K562 (cell line): ENCODE data around the gene PI4K2A. TPM values are rescaled to one million over a fixed set of nuclear protein-coding genes. Genes with fewer than 3 reads are reported as not detected.

Experiments used
- ATAC-seq: fragments of 200-7000 bp; cut with Tn5 transposase; 3 replicates; pipeline ENCODE4 v1.9.1; 2020; ENCODE audit warnings: moderate library complexity
- BruUV-seq: library from RNA; stranded (reverse); fragments of 400-500 nt; replicated peaks from 2 replicates; lab custom pipeline; 2021; lab: Mats Ljungman, UMichigan
- CTCF ChIA-PET: fragments of 300-600 bp; formaldehyde crosslinking; extraction: SDS; loops from one replicate; lab custom pipeline; 2021; ENCODE audit warnings: low intra/inter-chr PET ratio; lab: Yijun Ruan, JAX
- POLR2A ChIA-PET: fragments of 300-600, 350-650 bp; sonication (Branson Sonifier 250); formaldehyde crosslinking; extraction: SDS; loops from one replicate; lab custom pipeline; 2021; ENCODE audit warnings: antibody characterized with exemption, inconsistent platforms; lab: Yijun Ruan, JAX
- DNase-seq, 4 experiments: peaks; one replicate each; pipeline versions ENCODE4 v3.0.0 to v3.0.0-alpha.2; 2011 to 2018; ENCODE audit warnings: low spot score in 3 of 4, mixed read lengths in 3 of 4; ENCODE audit errors: extremely low read depth in 1 of 4
- FAIRE-seq: peaks from 2 replicates; lab custom pipeline; 2011; peaks lifted over from hg19 to GRCh38; lab: Jason Lieb, UNC
- H2AFZ ChIP-seq: 2 replicates; pipeline ENCODE4 v1.6.0; 2011; ENCODE audit warnings: low read depth, low read length, control low read depth, inconsistent platforms
- H3K27ac ChIP-seq: fragments of 200-600 bp; 3 replicates; pipeline ENCODE4 v1.8.0; 2011; ENCODE audit warnings: low read depth, mild to moderate bottlenecking, control low read depth, inconsistent platforms, low read length, moderate library complexity, mixed read lengths; ENCODE audit errors: extremely low read depth
- H3K27me3 ChIP-seq, 2 experiments: fragments of 300-600 bp in 1 of 2; 2 replicates in 1 of 2; 3 replicates in 1 of 2; pipeline versions ENCODE4 v1.6.0 to v1.8.0; 2011; ENCODE audit warnings: inconsistent platforms in 2 of 2, low read length in 2 of 2, mild to moderate bottlenecking in 1 of 2, mixed read lengths in 1 of 2, moderate library complexity in 1 of 2; ENCODE audit not compliant: control insufficient read depth in 2 of 2, insufficient read depth in 2 of 2
- H3K36me3 ChIP-seq: fragments of 300-600 bp; 3 replicates; pipeline ENCODE4 v1.8.0; 2011; ENCODE audit warnings: mild to moderate bottlenecking, low read length, inconsistent platforms; ENCODE audit not compliant: control insufficient read depth, insufficient read depth
- H3K4me1 ChIP-seq, 2 experiments: fragments of 200-600 bp in 1 of 2; replicated peaks in 1 of 2; 2 replicates in 1 of 2; 3 replicates in 1 of 2; pipeline versions ENCODE4 v1.5.1 to v1.8.0; 2011; ENCODE audit warnings: inconsistent platforms in 2 of 2, low read length in 2 of 2, mild to moderate bottlenecking in 1 of 2, mixed read lengths in 1 of 2, moderate library complexity in 1 of 2; ENCODE audit not compliant: control insufficient read depth in 2 of 2, insufficient read depth in 2 of 2
- H3K4me2 ChIP-seq: 2 replicates; pipeline ENCODE4 v1.6.1; 2011; ENCODE audit warnings: low read length, control low read depth, inconsistent platforms, mixed read lengths; ENCODE audit not compliant: insufficient read depth
- H3K4me3 ChIP-seq: fragments of 200-600 bp; sonication (generic), shearing (Covaris generic); 2 replicates; pipeline ENCODE4 v1.5.1; 2016; ENCODE audit warnings: control low read depth, inconsistent platforms
- H3K79me2 ChIP-seq: fragments of 200-600 bp; 3 replicates; pipeline ENCODE4 v1.8.0; 2011; ENCODE audit warnings: low read length, inconsistent platforms; ENCODE audit not compliant: control insufficient read depth, insufficient read depth
- H3K9ac ChIP-seq, 2 experiments: 2 replicates each; pipeline versions ENCODE4 v1.6.0 to v1.6.1; 2011; ENCODE audit warnings: low read depth in 2 of 2, low read length in 2 of 2, control low read depth in 1 of 2, inconsistent platforms in 1 of 2, mild to moderate bottlenecking in 1 of 2, mixed read lengths in 1 of 2; ENCODE audit not compliant: insufficient read depth in 1 of 2
- H3K9me1 ChIP-seq: one replicate; pipeline ENCODE4 v1.6.0; 2011; ENCODE audit warnings: inconsistent platforms, mild to moderate bottlenecking, low read length, moderate library complexity; ENCODE audit not compliant: control insufficient read depth, insufficient read depth
- H3K9me3 ChIP-seq: replicated peaks from 2 replicates; pipeline ENCODE4 v1.5.1; 2011; ENCODE audit warnings: low read depth, low read length, inconsistent platforms; ENCODE audit not compliant: control insufficient read depth, insufficient read depth
- H4K20me1 ChIP-seq: replicated peaks from 2 replicates; pipeline ENCODE4 v1.6.1; 2011; ENCODE audit warnings: low read length, inconsistent platforms, mixed read lengths; ENCODE audit not compliant: control insufficient read depth, insufficient read depth
- KAT7 ChIP-seq: sonication (generic); formaldehyde crosslinking; IDR thresholded peaks from 2 replicates; pipeline ENCODE4 v1.8.0; 2022; ENCODE audit warnings: missing genetic modification reagents, mild to moderate bottlenecking, borderline replicate concordance
- KLF6 ChIP-seq: fragments of 250-450 bp; sonication (Bioruptor Pico); IDR thresholded peaks from 2 replicates; pipeline ENCODE4 v1.4.0; 2020; ENCODE audit warnings: mild to moderate bottlenecking, moderate library complexity, borderline replicate concordance
- LEF1 ChIP-seq: fragments of 450-650 bp; IDR thresholded peaks from 2 replicates; pipeline ENCODE4 v1.6.1; 2016; ENCODE audit warnings: mild to moderate bottlenecking
- ZBTB1 ChIP-seq: sonication (generic); formaldehyde crosslinking; IDR thresholded peaks from 2 replicates; pipeline ENCODE4 v1.8.1; 2023; ENCODE audit warnings: missing genetic modification reagents, low read depth, mild to moderate bottlenecking, borderline replicate concordance
- ZBTB49 ChIP-seq: sonication (generic); formaldehyde crosslinking; IDR thresholded peaks from 2 replicates; pipeline ENCODE4 v1.8.0; 2022; ENCODE audit warnings: missing genetic modification reagents, mild to moderate bottlenecking, borderline replicate concordance
- WGBS: fragments of 100-300 bp; shearing (Covaris generic); methylation state at CpG from one replicate; pipeline ENCODE4 v1.1.6; 2016; ENCODE audit warnings: low coverage, mixed read lengths; ENCODE audit not compliant: insufficient coverage; ENCODE audit errors: missing lambda C conversion rate; 5-methylcytosine and 5-hydroxymethylcytosine counted together
- in situ Hi-C: fragments of 300-500 bp; cut with MboI; formaldehyde crosslinking; loops from 4 replicates; pipeline ENCODE4 v1.15.0; 2018; ENCODE audit warnings: inconsistent platforms, mixed read lengths
- intact Hi-C: fragments of 100-400 bp; cut with micrococcal nuclease; formaldehyde crosslinking; loops from 2 replicates; pipeline ENCODE4 v1.14.2; 2022
- polyA plus RNA-seq, 8 experiments: library from polyadenylated mRNA; depleted of rRNA in 4 of 8; stranded (reverse) in 5 of 8; unstranded in 3 of 8; fragments of >200 nt; fragmentation: Nextera tagmentation in 2 of 8; fragmentation: Illumina TruSeq in 1 of 8; extraction: Ambion mirVana in 2 of 8; extraction: Trizol in 1 of 8; gene quantifications; 2 replicates each; pipeline versions ENCODE4 v1.2.1 to v1.2.3, GENCODE V29; 2011 to 2014; ENCODE audit warnings: inconsistent platforms in 1 of 8, missing spikeins in 1 of 8
- total RNA-seq, 7 experiments: library from RNA; depleted of rRNA in 6 of 7; stranded (reverse); fragments of >200 nt in 6 of 7; fragmentation: Illumina TruSeq in 2 of 7; extraction: Trizol in 2 of 7; gene quantifications; 2 replicates each; pipeline versions ENCODE4 v1.2.1 to v1.2.3, GENCODE V29; 2011 to 2021; ENCODE audit warnings: low replicate concordance in 1 of 7

The PI4K2A gene
- total and polyA plus RNA-seq, 9 of the 15 experiments (the other 6 are each of a cell fraction or from before 2014, with no cell fraction given): 4.4 to 28.4 (median 16.5) TPM

- BruUV-seq: no TSS peak
- Histone ChIP-seq H3K9me3 (no peaks in the 10 kb centered on the region), H3K9ac (no peak overlapping the region), H3K4me3 (no peak overlapping the region), H3K9me1 (no peaks in the 10 kb centered on the region), H3K27me3 (no peaks in the 10 kb centered on the region), H3K36me3 (peaks cover 5% of the 10 kb centered on the region; the same call in 1 of the 3 replicates), H2AFZ (no peak overlapping the region), H3K79me2 (peaks cover 27% of the 10 kb centered on the region), H3K27ac (no peak overlapping the region), H4K20me1 (no peaks in the 10 kb centered on the region), H3K4me1 (peaks cover 12 to 17% of the 10 kb centered on the region in 2 experiments; a peak in 4 of 5 replicates), H3K4me2 (no peak overlapping the region)
- ATAC-seq (no peak), DNase-seq (no peak), FAIRE-seq (no peak)
- POLR2A ChIA-PET: interaction anchor here (1.1 kb wide), 1 partner anchor 97 kb away, joined by 3 read pairs; no protein-coding TSS in a partner anchor
- TF ChIP-seq ZBTB49 (CRISPR knock-in tag) (no peak), KLF6 (no peak), ZBTB1 (CRISPR knock-in tag) (no peak), LEF1 (no peak), KAT7 (no peak)
- in situ Hi-C loops: no loop called here
- CTCF ChIA-PET: no interaction called here
- WGBS: 25% methylated on average over 1 of the region's 3 CpGs
- intact Hi-C loops: no loop called here
Measured at GRCh38 chr10:97628228-97628627, 12.2 kb upstream of the PI4K2A start.
